ENCODE measurements around the gene YTHDC2. TPM values are rescaled to one million over a fixed set of nuclear protein-coding genes. Genes with fewer than 3 reads are reported as not detected.

The YTHDC2 gene
- total RNA-seq (2014; rRNA removed; shearing (Covaris generic)) = 11.6 and 15.3 TPM in 2 replicates

- peak; percentile 88 for DNase-seq (ENCODE audit: low spot score)
Measured at GRCh38 chr5:113513384-113514288, at the start of gene YTHDC2. YTHDC2 (plus strand) TSS chr5:113513694; CDS start chr5:113513896, 202 bp downstream.

- DNase-seq (ENCODE audit: low spot score) = no peak
Measured at GRCh38 chr5:113474100-113474728, 39.3 kb upstream of the YTHDC2 start.

- no peak for DNase-seq (ENCODE audit: low spot score)
Measured at GRCh38 chr5:113478691-113479090, 34.8 kb upstream of the YTHDC2 start.

- no peak for DNase-seq (ENCODE audit: low spot score)
Measured at GRCh38 chr5:113480243-113480642, 33.3 kb upstream of the YTHDC2 start.

- DNase-seq (ENCODE audit: low spot score) = no peak
Measured at GRCh38 chr5:113487416-113487780, 26.1 kb upstream of the YTHDC2 start.

- DNase-seq (ENCODE audit: low spot score) = peak; percentile 91
Measured at GRCh38 chr5:113487781-113488644, 25.5 kb upstream of the YTHDC2 start, which contains the start of gene MCC. MCC (minus strand) TSS chr5:113488453.

GRCh38 chr5:113488645-113489184 is 24.8 kb upstream of the YTHDC2 start:
- DNase-seq (ENCODE audit: low spot score) = no peak

- peak; percentile 98 for DNase-seq (ENCODE audit: low spot score)
Measured at GRCh38 chr5:113489299-113489698, 24.2 kb upstream of the YTHDC2 start.

- no peak for DNase-seq (ENCODE audit: low spot score)
Measured at GRCh38 chr5:113490317-113490716, 23.2 kb upstream of the YTHDC2 start.

- no peak for DNase-seq (ENCODE audit: low spot score)
Measured at GRCh38 chr5:113491022-113491421, 22.5 kb upstream of the YTHDC2 start.

GRCh38 chr5:113493446-113493845 is 20.0 kb upstream of the YTHDC2 start:
- no peak for DNase-seq (ENCODE audit: low spot score)

GRCh38 chr5:113495422-113495841 is 18.1 kb upstream of the YTHDC2 start:
- DNase-seq (ENCODE audit: low spot score) = no peak

- no peak for DNase-seq (ENCODE audit: low spot score)
Measured at GRCh38 chr5:113502073-113502472, 11.4 kb upstream of the YTHDC2 start.

- DNase-seq (ENCODE audit: low spot score) = no peak
Measured at GRCh38 chr5:113503146-113503545, 10.3 kb upstream of the YTHDC2 start.

- no peak for DNase-seq (ENCODE audit: low spot score)
Measured at GRCh38 chr5:113505181-113505580, 8.3 kb upstream of the YTHDC2 start.

- DNase-seq (ENCODE audit: low spot score) = no peak
Measured at GRCh38 chr5:113507601-113508000, 5.9 kb upstream of the YTHDC2 start.

GRCh38 chr5:113508756-113509155 is 4.7 kb upstream of the YTHDC2 start:
- DNase-seq (ENCODE audit: low spot score) = no peak

GRCh38 chr5:113510836-113511451 is 2.5 kb upstream of the YTHDC2 start:
- DNase-seq (ENCODE audit: low spot score) = peak; percentile 29

GRCh38 chr5:113512341-113512740 is 1.2 kb upstream of the YTHDC2 start:
- no peak for DNase-seq (ENCODE audit: low spot score)

- no peak for DNase-seq (ENCODE audit: low spot score)
Measured at GRCh38 chr5:113514289-113514635, 768 bp downstream of the YTHDC2 start.

- no peak for DNase-seq (ENCODE audit: low spot score)
Measured at GRCh38 chr5:113518884-113519283, 5.4 kb downstream of the YTHDC2 start.
